Measurements from ENCODE around the gene HIPK1. TPM values are rescaled to one million over a fixed set of nuclear protein-coding genes. Genes with fewer than 3 reads are reported as not detected.
A peak's percentile ranks its signal among the peaks of the same experiment; 100 is the strongest.

The HIPK1 gene
- total RNA-seq, 2 experiments from 2014 or later = 20.4 to 52.6 TPM

- CTCF ChIA-PET (ENCODE audit: unreplicated experiment) = interaction anchor here (1.0 to 1.3 kb wide), 2 partner anchors 94 to 304 kb away, joined by 3 read pairs; no protein-coding TSS in a partner anchor
- H3K36me3 ChIP-seq (ENCODE audit: insufficient read depth, low read length) = peaks cover 17% of the 10 kb centered on the region
- peak; percentile 81 for DNase-seq (ENCODE audit: low spot score)
- H3K4me2 ChIP-seq (ENCODE audit: low read length) = no peak within 1 kb of the TSS
- H2AFZ ChIP-seq (ENCODE audit: low read length) = no peak within 1 kb of the TSS
- TF ChIP-seq CTCF (conservative IDR thresholded peaks at IDR 0.05; ENCODE audit: low read length) = peak; percentile 87
- TF ChIP-seq EZH2phosphoT487 (IDR thresholded peaks at IDR 0.05; ENCODE audit: borderline replicate concordance, low read depth, low read length) = no peak
- no peaks in the 10 kb centered on the region for H3K9me3 ChIP-seq (ENCODE audit: low read length)
- no TSS peak for BruUV-seq (replicated peaks)
- no peak within 1 kb of the TSS for H3K27ac ChIP-seq (ENCODE audit: low read depth, low read length, poor library complexity, severe bottlenecking)
- intact Hi-C loops (cut with micrococcal nuclease; ENCODE audit: unreplicated experiment) = loop anchor here (1.0 to 5.0 kb wide), 3 partner anchors 50 to 578 kb away; partner anchors contain the start of gene HIPK1
- peaks cover 17% of the 10 kb centered on the region for H3K4me1 ChIP-seq (ENCODE audit: insufficient read depth, low read length, poor library complexity, severe bottlenecking)
- H3K79me2 ChIP-seq (ENCODE audit: insufficient read depth, low read depth, low read length) = no peaks in the 10 kb centered on the region
- POLR2A ChIA-PET = interaction anchor here (0.5 to 1.5 kb wide), 5 partner anchors 9 to 304 kb away, joined by 3 to 5 read pairs (median 4); no protein-coding TSS in a partner anchor
- H4K20me1 ChIP-seq (ENCODE audit: insufficient read depth, low read length) = no peaks in the 10 kb centered on the region
- no peaks in the 10 kb centered on the region for H3K9me2 ChIP-seq (ENCODE audit: insufficient read depth, low read length)
- no peak within 1 kb of the TSS for H3K4me3 ChIP-seq (ENCODE audit: low read depth, low read length, poor library complexity, severe bottlenecking)
Measured at GRCh38 chr1:113978863-113979702, 50.0 kb downstream of the HIPK1 start, which contains the start of gene OLFML3. TSS of gene OLFML3 (plus strand) at chr1:113979474. CDS start at chr1:113979517, 43 bp downstream.

- Histone ChIP-seq H3K4me3 (ENCODE audit: low read depth, low read length, poor library complexity, severe bottlenecking) (no peak overlapping the region), H2AFZ (ENCODE audit: low read length) (no peak overlapping the region), H3K27ac (ENCODE audit: low read depth, low read length, poor library complexity, severe bottlenecking) (no peak overlapping the region), H3K79me2 (ENCODE audit: insufficient read depth, low read depth, low read length) (no peaks in the 10 kb centered on the region), H4K20me1 (ENCODE audit: insufficient read depth, low read length) (no peaks in the 10 kb centered on the region), H3K36me3 (ENCODE audit: insufficient read depth, low read length) (peaks cover 8% of the 10 kb centered on the region), H3K4me2 (ENCODE audit: low read length) (no peak overlapping the region), H3K4me1 (ENCODE audit: insufficient read depth, low read length, poor library complexity, severe bottlenecking) (peaks cover 17% of the 10 kb centered on the region), H3K9me2 (ENCODE audit: insufficient read depth, low read length) (no peaks in the 10 kb centered on the region), H3K9me3 (ENCODE audit: low read length) (no peaks in the 10 kb centered on the region)
- DNase-seq (ENCODE audit: low spot score) = no peak
- intact Hi-C loops (cut with micrococcal nuclease; ENCODE audit: unreplicated experiment) = no loop called here
- BruUV-seq (replicated peaks) = no TSS peak
- POLR2A ChIA-PET = no interaction called here
- CTCF ChIA-PET (ENCODE audit: unreplicated experiment) = interaction anchor here (1.3 kb wide), 1 partner anchor 303 kb away, joined by 3 read pairs; no protein-coding TSS in a partner anchor
- no peak for TF ChIP-seq CTCF (conservative IDR thresholded peaks at IDR 0.05; ENCODE audit: low read length)
- TF ChIP-seq EZH2phosphoT487 (IDR thresholded peaks at IDR 0.05; ENCODE audit: borderline replicate concordance, low read depth, low read length) = no peak
Measured at GRCh38 chr1:113980110-113980509, 51.0 kb downstream of the HIPK1 start.

All from OCI-LY7 (cell line).